HepG2 (cell line): ENCODE data around the gene CBY1. TPM values are rescaled to one million over a fixed set of nuclear protein-coding genes. Genes with fewer than 3 reads are reported as not detected.

Experiments used
- ELF1 ChIP-seq: sonication (generic); formaldehyde crosslinking; IDR thresholded peaks from 2 replicates; pipeline ENCODE4 v1.4.0; 2020; ENCODE audit warnings: missing genetic modification reagents
- EP300 ChIP-seq, 3 experiments: sonication (generic) in 1 of 3; formaldehyde crosslinking in 1 of 3; IDR thresholded peaks; 2 replicates each; pipeline versions ENCODE4 v1.5.1 to v1.6.1; 2011 to 2020; ENCODE audit warnings: low read depth in 2 of 3, low read length in 2 of 3, borderline replicate concordance in 1 of 3, improper control_type of control experiment in 1 of 3, mild to moderate bottlenecking in 1 of 3, missing genetic modification reagents in 1 of 3, moderate library complexity in 1 of 3
- HMGA1 ChIP-seq: sonication (generic); formaldehyde crosslinking; conservative IDR thresholded peaks from 2 replicates; pipeline ENCODE4 v1.4.0; 2020; ENCODE audit warnings: missing genetic modification reagents
- LCORL ChIP-seq, 2 experiments: fragments of 450-650 bp in 1 of 2; sonication (generic) in 1 of 2; formaldehyde crosslinking in 1 of 2; IDR thresholded peaks; 2 replicates each; pipeline versions ENCODE4 v1.5.0 to v1.6.1; 2017 to 2020; ENCODE audit warnings: antibody characterized with exemption in 1 of 2, missing genetic modification reagents in 1 of 2
- MTA1 ChIP-seq: sonication (generic); formaldehyde crosslinking; IDR thresholded peaks from 2 replicates; pipeline ENCODE4 v1.4.0; 2020; ENCODE audit warnings: missing genetic modification reagents, mild to moderate bottlenecking, borderline replicate concordance
- NFE2 ChIP-seq: sonication (generic); formaldehyde crosslinking; IDR thresholded peaks from 2 replicates; pipeline ENCODE4 v1.4.0; 2020; ENCODE audit warnings: missing genetic modification reagents
- PHF5A ChIP-seq: IDR thresholded peaks from one replicate; pipeline ENCODE4 v1.6.1; 2018; ENCODE audit warnings: low read depth, missing genetic modification reagents; ENCODE audit not compliant: unreplicated experiment
- SKI ChIP-seq: fragments of 450-650 bp; IDR thresholded peaks from one replicate; pipeline ENCODE4 v1.6.1; 2018; ENCODE audit warnings: mild to moderate bottlenecking; ENCODE audit not compliant: partially characterized antibody
- SMARCE1 ChIP-seq: fragments of 450-650 bp; IDR thresholded peaks from 2 replicates; pipeline ENCODE4 v1.6.1; 2017; ENCODE audit warnings: borderline replicate concordance
- SSRP1 ChIP-seq: IDR thresholded peaks from 2 replicates; pipeline ENCODE4 v1.6.1; 2016; ENCODE audit warnings: control low read depth
- ZFP1 ChIP-seq: IDR thresholded peaks from 2 replicates; pipeline ENCODE4 v1.6.1; 2016
- ZMYM3 ChIP-seq: sonication (generic); formaldehyde crosslinking; IDR thresholded peaks from 2 replicates; pipeline ENCODE4 v1.5.1; 2020; ENCODE audit warnings: mild to moderate bottlenecking, missing genetic modification reagents
- ZNF234 ChIP-seq: sonication (generic); formaldehyde crosslinking; conservative IDR thresholded peaks from 2 replicates; pipeline ENCODE4 v1.5.1; 2020; ENCODE audit warnings: mild to moderate bottlenecking, missing genetic modification reagents
- polyA plus RNA-seq, 8 experiments: library from polyadenylated mRNA; depleted of rRNA in 3 of 8; stranded (reverse) in 7 of 8; unstranded in 1 of 8; fragments of >200 nt; fragmentation: Illumina TruSeq in 4 of 8; extraction: Trizol in 4 of 8; gene quantifications; 2 replicates each; pipeline versions ENCODE4 v1.2.1 to v1.2.3, GENCODE V29; 2011 to 2016; ENCODE audit warnings: low read depth in 4 of 8, missing spikeins in 1 of 8, mixed read lengths in 1 of 8; ENCODE audit not compliant: insufficient read depth in 1 of 8
- total RNA-seq, 5 experiments: library from RNA; depleted of rRNA; stranded (reverse); fragments of >200 nt; fragmentation: Illumina TruSeq; extraction: Trizol; gene quantifications; 2 replicates each; pipeline ENCODE4 v1.2.3, GENCODE V29; 2016; ENCODE audit warnings: low read depth in 1 of 5
- TF ChIP-seq, protein P1 (sequence below), 2 experiments: sonication (generic) in 1 of 2; formaldehyde crosslinking in 1 of 2; IDR thresholded peaks; 2 replicates each; pipeline versions ENCODE4 v1.6.1 to v1.9.0; 2014 to 2022; ENCODE audit warnings: antibody characterized with exemption in 1 of 2, borderline replicate concordance in 1 of 2, inconsistent platforms in 1 of 2, low read depth in 1 of 2, missing genetic modification reagents in 1 of 2
- TF ChIP-seq, protein P2 (sequence below): sonication (generic); formaldehyde crosslinking; IDR thresholded peaks from 2 replicates; pipeline ENCODE4 v1.4.0; 2020; ENCODE audit warnings: low read depth, mild to moderate bottlenecking, missing genetic modification reagents
- TF ChIP-seq, protein P3 (sequence below), 2 experiments: fragments of 450-650 bp in 1 of 2; sonication (generic) in 1 of 2; formaldehyde crosslinking; IDR thresholded peaks; 2 replicates each; pipeline versions ENCODE4 v1.5.0 to v1.8.0; 2020 to 2022; ENCODE audit warnings: mild to moderate bottlenecking in 1 of 2, missing genetic modification reagents in 1 of 2
- TF ChIP-seq, protein P4 (sequence below): sonication (generic); formaldehyde crosslinking; IDR thresholded peaks from 2 replicates; pipeline ENCODE4 v1.8.0; 2022; ENCODE audit warnings: mild to moderate bottlenecking, missing genetic modification reagents, borderline replicate concordance

CBY1 gene
- total and polyA plus RNA-seq, 2 of the 13 experiments (the other 11 are each of a cell fraction or from before 2014, with no cell fraction given), result 19.7 to 20.3 TPM

DNA sequence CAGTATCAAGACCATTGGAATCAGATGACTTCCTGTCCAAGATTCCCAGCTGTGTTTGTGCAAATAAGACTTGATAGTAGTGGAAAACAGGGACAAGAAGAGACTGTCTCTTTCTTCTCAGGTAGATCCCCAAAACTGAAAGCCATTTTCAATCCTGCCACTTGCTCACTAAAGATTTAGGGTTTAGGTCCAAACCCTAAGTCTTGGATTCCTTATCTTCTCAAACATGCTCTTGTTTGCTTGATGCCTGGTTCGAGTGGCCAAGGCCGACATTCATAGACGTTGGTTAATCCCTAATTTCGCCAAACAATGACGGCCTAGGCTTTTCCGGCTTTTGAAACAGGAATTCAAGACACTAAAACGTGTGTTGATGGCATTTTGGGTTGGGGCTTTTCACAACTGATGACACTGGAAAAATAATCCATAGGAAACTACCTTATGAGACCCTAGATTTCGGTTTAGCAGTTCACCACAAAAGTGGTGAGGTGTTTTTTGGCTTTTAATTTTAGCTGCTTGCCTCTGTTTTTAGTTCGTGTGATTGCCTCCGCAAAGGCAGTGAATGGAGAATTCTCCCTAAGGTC is 48.3 kb downstream of the CBY1 start (continued):
- TF ChIP-seq, protein P1, sequence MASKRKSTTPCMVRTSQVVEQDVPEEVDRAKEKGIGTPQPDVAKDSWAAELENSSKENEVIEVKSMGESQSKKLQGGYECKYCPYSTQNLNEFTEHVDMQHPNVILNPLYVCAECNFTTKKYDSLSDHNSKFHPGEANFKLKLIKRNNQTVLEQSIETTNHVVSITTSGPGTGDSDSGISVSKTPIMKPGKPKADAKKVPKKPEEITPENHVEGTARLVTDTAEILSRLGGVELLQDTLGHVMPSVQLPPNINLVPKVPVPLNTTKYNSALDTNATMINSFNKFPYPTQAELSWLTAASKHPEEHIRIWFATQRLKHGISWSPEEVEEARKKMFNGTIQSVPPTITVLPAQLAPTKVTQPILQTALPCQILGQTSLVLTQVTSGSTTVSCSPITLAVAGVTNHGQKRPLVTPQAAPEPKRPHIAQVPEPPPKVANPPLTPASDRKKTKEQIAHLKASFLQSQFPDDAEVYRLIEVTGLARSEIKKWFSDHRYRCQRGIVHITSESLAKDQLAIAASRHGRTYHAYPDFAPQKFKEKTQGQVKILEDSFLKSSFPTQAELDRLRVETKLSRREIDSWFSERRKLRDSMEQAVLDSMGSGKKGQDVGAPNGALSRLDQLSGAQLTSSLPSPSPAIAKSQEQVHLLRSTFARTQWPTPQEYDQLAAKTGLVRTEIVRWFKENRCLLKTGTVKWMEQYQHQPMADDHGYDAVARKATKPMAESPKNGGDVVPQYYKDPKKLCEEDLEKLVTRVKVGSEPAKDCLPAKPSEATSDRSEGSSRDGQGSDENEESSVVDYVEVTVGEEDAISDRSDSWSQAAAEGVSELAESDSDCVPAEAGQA (IDR thresholded peaks at IDR 0.05; ENCODE audit: low read depth), result no peak
- TF ChIP-seq, protein P1 (CRISPR knock-in tag; IDR thresholded peaks at IDR 0.05; ENCODE audit: borderline replicate concordance), result no peak
- TF ChIP-seq EP300 (IDR thresholded peaks at IDR 0.05; ENCODE audit: low read depth in 2 of 2, low read length in 2 of 2), result peak in 1 of 2 experiments; percentile 30; a peak in 1 of 4 replicates
- TF ChIP-seq EP300 (CRISPR knock-in tag; IDR thresholded peaks at IDR 0.05; ENCODE audit: borderline replicate concordance), result no peak
- no peak for TF ChIP-seq ELF1 (CRISPR knock-in tag)
- no peak for TF ChIP-seq SSRP1 (CRISPR knock-in tag)
- TF ChIP-seq, protein P2, sequence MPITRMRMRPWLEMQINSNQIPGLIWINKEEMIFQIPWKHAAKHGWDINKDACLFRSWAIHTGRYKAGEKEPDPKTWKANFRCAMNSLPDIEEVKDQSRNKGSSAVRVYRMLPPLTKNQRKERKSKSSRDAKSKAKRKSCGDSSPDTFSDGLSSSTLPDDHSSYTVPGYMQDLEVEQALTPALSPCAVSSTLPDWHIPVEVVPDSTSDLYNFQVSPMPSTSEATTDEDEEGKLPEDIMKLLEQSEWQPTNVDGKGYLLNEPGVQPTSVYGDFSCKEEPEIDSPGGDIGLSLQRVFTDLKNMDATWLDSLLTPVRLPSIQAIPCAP, result no peak
- no peak for TF ChIP-seq SKI
- TF ChIP-seq HMGA1 (CRISPR knock-in tag), result no peak
- TF ChIP-seq NFE2 (CRISPR knock-in tag), result no peak
- TF ChIP-seq, protein P3, sequence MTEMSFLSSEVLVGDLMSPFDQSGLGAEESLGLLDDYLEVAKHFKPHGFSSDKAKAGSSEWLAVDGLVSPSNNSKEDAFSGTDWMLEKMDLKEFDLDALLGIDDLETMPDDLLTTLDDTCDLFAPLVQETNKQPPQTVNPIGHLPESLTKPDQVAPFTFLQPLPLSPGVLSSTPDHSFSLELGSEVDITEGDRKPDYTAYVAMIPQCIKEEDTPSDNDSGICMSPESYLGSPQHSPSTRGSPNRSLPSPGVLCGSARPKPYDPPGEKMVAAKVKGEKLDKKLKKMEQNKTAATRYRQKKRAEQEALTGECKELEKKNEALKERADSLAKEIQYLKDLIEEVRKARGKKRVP (CRISPR knock-in tag; IDR thresholded peaks at IDR 0.05), result 0 out of 4 replicates have a peak, but pooled peaks of 1 of the 2 experiments have one; percentile 39
- peak; percentile 17 for TF ChIP-seq PHF5A (CRISPR knock-in tag)
- TF ChIP-seq, protein P4, sequence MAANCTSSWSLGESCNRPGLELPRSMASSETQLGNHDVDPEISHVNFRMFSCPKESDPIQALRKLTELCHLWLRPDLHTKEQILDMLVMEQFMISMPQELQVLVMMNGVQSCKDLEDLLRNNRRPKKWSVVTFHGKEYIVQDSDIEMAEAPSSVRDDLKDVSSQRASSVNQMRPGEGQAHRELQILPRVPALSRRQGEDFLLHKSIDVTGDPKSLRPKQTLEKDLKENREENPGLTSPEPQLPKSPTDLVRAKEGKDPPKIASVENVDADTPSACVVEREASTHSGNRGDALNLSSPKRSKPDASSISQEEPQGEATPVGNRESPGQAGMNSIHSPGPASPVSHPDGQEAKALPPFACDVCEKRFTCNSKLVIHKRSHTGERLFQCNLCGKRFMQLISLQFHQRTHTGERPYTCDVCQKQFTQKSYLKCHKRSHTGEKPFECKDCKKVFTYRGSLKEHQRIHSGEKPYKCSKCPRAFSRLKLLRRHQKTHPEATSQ (CRISPR knock-in tag), result no peak
- no peak for TF ChIP-seq LCORL (IDR thresholded peaks at IDR 0.05)
- TF ChIP-seq LCORL (CRISPR knock-in tag; IDR thresholded peaks at IDR 0.05), result 0 out of 2 replicates have a peak, but pooled peaks have one; percentile 1
- TF ChIP-seq MTA1 (CRISPR knock-in tag), result no peak
- no peak for TF ChIP-seq SMARCE1
- TF ChIP-seq ZNF234 (CRISPR knock-in tag), result no peak
- TF ChIP-seq ZFP1 (CRISPR knock-in tag), result 0 out of 2 replicates have a peak, but pooled peaks have one; percentile 35
- TF ChIP-seq ZMYM3, result peak; percentile 11; the same call in 1 of the 2 replicates
